ENCODE results near the gene GNAS-AS1. TPM values are rescaled to one million over a fixed set of nuclear protein-coding genes. Genes with fewer than 3 reads are reported as not detected.

Gene GNAS-AS1
- not detected in 2 replicates for total RNA-seq
- polyA plus RNA-seq (2012) = not detected

DNA sequence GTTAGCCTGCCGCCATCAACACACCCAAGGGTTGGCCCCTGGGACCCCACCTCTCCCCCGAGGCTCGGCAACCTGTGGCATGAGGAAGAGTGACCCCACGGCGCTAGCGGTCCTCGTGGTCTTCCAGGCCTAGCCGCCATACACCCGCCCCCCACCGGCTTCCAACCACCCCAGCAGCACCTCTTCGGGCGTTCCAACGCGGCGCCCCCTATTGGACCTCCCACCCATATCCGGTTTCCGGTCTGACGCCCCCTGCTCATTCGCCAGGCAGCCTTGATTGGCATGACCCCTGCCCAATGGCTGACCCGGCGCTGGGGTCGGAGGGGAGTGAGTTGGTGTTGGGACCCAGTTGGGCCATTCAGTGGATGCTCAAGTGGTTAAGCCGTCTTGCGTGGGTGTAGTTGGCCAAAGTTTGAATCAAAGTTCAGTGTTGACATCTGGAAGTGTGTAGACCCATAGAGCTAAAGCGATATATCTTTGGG is at the start of gene GNAS-AS1:
TSS of gene GNAS-AS1 (minus strand) at position 210 of the 482 bp plus-strand sequence.
- no peak for DNase-seq (ENCODE audit: low read depth)

DNA sequence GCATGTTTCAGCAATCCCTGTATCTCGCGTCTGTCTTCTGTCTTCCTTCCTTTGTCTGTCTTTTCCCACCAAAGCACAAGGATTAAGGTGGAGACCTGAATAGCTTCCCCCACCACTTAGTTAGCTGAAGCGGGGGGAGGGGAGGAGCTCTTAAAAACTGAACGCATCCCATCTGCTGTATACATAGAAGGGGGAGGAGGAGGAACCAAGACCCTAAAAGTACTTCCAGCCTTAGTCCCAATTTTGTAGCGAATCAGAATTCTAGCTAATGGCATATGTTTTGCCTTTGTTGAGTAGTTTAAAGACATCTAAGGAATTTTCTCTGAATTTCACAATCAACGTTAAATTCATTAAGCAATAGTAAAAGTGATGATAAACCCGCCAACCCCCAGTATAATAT is 49.7 kb upstream of the GNAS-AS1 start:
- no peak for DNase-seq (ENCODE audit: low read depth)

DNA sequence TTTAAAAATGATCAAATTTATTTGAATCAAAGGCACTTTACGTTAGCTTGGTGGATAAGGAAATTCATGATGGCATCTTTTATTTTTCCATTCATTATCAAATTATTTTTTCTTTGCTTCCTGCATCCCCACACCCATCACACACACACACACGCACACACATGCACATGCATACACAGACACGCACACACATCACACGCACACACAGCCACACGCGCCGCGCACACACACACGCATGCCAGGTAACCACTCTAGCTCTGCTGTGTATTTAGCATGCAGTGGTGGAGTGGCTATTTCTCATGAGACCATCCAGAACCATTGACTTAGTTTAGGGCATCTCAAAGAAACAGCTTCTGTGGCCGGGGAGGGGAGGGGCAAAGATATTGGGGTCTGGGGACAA is 48.8 kb upstream of the GNAS-AS1 start:
- no peak for DNase-seq (ENCODE audit: low read depth)

DNA sequence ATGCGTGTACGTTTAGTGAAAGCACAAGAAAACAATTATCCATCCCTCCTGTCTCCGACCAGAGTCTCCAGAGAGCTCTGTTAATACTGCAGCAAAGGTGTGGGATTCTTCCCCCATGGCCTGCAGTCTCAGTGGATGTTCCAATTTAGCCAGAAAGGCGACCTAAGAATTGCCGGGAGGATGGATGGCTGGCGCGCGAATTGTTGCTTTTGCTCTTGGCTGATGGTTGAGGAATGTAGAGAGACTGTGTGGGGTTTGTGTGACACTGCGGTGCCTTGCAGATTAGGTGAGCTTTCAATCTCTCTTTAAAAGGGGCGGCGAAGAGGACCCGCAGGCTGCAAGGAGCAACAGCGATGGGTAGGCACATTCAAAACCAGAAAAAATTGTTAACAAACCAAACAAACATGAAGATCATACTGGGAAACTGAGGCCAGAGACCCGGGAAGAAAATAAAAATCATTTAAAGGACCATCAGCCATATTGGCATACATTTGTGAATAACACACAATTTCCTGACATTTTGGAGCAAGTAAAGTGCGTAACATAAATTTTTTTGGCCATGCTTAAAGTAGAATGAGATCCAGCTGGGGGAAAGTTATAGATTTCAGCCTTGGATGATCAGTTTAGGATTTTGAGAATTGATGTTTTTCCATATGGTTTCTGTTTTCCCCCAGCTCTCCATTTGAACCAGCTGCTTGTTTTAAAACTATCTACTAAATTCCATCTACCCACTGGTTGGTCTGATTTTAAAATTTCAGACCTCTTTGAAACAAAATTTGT is 48.1 kb upstream of the GNAS-AS1 start:
- no peak for DNase-seq (ENCODE audit: low read depth)

DNA sequence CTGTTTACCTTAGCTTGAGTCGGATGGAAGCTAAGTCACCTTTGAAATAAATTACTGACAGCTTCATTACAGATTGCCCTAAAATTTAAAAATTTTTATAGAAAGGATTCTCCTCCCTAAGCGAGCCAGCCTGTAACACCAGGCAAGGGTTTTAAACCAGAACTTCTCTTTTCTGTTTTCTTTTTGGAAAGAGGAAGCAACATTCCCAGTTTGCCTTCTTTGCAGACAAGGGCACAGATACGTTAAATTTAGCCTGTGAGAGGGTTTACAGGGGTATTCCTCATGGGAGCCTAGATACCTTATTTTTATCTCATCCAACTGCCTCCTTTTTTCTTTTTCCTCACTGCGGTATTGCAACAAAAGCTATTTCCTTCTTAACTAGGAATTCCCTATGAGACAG is 46.8 kb upstream of the GNAS-AS1 start:
- no peak for DNase-seq (ENCODE audit: low read depth)

DNA sequence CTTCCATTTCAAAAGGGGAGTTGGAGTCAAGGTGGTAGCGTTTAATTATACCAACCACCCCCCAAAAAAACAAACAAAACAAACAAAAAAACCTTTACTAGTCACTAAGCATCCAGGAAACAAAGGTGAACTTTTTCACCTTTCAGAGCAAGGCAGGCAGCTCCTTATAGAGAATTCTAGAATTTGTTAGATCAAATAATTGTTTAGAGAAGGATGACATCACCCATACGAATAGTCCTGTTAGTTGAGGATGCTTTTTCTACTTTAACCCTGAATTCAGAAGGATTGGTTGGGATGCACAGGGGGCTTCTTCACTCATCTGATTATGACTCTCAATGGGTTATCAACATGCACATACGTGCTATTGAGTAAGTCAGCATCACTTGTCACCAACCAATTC is 46.1 kb upstream of the GNAS-AS1 start:
- no peak for DNase-seq (ENCODE audit: low read depth)

DNA sequence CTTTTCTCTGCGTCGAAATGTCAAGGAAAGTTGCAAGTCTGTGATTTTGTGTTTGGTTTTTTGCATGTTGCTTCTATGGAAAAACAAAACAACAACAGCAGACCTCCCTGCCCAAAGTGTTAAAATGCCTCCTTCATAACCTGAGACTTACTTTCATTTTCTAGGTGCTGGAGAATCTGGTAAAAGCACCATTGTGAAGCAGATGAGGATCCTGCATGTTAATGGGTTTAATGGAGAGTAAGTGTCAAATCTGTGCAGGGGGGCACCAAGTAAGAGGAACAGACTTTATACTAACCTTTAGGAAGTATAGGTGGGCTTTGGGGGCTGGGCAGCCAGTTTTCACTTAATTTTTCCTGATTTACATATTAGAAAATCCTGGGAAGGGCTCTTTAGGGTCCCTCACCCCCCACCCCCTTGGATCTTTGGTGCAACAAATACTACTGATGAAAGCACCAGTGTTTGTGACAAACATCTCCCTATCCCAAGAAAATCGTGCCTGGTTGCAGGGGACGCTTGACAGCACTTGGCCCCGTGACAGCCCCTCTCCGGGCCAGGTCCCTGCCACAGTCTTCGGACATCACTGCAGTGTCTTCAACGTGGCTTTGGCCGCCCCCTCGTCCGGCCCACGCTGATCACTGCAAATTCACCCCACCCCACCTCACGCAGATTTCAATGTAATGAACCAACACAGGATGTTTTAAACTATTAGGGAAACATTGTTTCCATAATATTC is 44.9 kb upstream of the GNAS-AS1 start:
- DNase-seq (ENCODE audit: low read depth) = no peak

DNA sequence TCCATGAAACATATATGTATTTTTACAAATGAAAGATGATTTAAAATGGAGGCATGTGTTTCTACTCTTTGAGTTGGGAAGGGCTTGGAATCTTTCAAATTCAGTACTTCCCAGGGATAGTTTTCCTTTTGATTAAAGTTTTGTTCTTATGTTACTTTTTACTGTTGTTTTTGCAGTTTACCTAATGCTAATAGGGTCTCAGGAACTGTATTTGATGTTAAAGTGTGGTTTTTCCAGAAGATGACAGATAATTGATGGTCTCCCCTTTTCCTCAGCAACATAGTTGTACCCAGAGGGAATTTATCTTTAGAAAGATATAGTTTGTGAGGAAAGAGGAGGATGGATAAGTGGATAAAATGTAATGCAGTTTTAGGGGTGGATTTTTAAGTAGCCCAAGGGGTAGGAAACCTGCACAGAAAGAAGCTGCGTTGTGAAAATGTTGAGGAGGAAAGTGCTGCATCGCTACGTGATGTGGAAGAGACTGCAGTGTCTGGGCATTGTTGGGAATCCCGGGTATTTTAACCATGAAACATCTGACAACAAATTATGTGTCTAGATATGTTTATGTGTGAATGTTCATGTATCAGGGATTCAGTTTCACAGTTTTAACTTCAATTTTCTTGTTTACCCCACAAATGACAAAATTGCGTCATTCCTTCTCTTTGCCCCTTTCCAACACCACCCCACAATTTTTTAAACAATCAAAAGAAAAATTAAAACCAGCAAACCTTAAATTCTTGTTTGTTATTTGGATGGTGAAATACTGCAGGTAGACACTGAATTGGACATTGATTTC is 44.1 kb upstream of the GNAS-AS1 start:
- DNase-seq (ENCODE audit: low read depth) = no peak

DNA sequence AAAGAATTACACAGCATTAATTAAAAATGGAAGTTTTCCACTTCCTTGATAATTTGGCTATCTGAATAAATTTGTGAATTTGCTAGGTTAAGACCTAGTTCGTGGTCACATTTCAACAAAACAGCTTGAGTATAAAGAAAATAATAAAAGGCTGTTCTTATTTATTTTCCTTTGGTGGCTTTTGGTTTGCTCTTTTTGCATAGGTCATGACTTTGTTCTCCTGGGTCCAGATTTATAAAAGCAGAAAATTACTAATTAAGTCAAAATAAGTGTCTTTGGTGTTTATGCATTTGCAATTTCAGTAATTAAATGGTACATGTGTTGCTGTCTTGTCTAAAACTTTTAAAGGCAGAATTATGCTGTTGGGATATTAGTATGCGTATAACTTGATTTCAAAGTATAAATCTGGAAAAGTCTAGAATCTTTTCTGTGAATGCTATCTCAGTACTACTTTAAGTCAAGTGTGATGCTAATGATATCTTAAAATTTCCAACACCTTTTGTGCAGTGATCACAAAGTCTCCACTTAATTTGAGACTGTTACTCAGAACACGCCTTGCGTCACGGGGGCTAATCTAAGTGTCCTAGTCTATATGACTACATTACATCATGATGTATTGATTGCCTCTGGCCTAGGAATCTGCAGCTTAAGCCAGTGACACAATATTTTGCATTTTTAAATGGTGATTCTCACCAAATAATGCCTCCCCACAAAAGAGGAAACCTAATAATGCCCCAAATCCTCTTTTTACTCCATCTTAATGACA is 42.8 kb upstream of the GNAS-AS1 start:
- no peak for DNase-seq (ENCODE audit: low read depth)

DNA sequence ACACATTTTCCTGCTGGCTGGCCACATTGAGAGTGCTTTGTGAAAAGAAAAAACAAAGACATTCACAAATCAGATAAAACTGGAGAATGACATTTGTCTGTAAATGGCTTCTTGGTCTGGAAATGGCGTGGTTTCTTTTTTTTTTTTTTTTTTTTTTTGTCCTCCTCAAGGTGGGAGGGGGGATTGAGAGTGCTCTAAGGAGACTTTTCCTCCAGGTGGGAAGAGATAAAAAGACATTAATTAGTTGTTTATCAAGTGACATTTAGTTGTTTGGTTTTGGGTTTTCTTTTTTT is 42.2 kb upstream of the GNAS-AS1 start:
- no peak for DNase-seq (ENCODE audit: low read depth)

DNA sequence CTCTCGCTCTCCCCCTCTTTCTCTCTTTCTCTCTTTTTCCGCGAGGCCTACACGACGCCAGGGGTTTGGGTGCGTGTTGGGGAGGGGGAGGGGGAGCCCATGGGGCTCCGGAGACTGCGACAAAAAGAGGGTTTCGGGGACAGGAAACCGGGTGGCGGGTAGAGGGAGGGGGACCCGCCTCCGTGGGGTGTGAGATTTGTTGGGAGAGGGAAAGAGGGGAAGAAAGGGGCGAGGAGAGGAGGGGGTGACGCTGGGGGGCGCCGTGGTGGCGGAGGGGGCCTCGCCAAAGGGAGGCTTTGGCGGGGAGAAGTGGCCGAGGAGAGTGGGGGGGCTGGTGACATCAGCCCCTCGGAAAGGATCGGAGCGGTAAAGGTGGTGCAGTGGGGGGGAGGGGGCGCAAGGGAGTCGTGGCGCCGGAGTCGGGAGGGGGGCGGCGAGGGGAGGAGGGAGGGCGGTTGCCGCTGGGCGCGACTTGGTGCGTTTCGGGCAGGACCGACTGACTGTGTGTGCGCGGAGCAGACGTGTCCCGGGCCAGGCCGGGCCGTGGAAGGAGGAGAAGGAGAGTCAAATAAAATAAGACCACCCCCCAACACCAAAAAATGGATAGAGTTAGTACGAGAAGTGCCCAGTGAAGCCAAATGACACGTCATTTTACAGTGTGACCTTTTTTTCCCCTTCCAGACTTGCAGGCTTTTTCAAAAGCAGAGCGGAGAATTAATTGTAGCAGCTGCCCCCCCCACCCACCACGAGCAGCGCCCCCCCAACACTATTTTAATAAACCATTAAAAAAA is 41.6 kb upstream of the GNAS-AS1 start:
- DNase-seq (ENCODE audit: low read depth) = peak; percentile 68

DNA sequence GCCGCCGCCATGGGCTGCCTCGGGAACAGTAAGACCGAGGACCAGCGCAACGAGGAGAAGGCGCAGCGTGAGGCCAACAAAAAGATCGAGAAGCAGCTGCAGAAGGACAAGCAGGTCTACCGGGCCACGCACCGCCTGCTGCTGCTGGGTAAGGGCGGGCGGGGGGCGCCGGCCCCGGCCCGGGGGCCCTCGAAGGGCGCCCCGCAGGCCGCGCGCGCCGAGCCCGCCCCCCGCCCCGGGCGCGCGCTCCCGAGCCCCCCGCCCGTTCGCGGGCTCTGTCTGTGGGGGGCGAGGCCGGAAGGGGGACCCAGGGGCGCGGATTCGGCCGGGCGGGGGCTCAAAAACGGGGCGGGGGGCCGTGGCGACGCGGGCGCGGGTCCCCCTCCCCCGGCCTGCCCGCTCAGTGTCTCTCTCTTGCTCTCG is 41.0 kb upstream of the GNAS-AS1 start:
- peak; percentile 50 for DNase-seq (ENCODE audit: low read depth)

DNA sequence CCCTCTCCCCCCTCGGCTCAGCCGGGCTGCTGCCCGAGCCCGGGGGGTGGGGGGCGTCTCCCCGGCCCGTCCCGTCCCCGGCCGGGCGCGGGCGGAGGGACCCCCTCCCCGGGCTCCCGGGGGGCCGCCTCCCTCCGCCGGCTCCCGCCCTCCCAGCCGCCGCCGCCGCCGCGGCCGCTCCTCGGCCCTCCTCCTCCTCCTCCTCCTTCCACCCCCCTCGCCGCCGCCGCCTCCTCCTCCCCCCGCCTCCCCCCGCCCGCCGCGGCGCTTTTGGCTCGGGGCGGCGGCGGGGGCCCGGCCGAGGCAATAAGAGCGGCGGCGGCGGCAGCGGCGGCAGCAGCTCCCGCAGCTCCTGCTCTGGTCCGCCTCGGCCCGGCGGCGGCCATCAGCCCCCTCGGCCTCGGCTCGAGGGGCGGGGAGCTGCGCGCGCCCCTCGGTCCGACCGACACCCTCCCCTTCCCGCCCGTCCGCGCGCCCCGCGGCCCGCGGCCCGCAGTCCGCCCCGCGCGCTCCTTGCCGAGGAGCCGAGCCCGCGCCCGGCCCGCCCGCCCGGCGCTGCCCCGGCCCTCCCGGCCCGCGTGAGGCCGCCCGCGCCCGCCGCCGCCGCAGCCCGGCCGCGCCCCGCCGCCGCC is 40.5 kb upstream of the GNAS-AS1 start:
- DNase-seq (ENCODE audit: low read depth) = peak; percentile 80

DNA sequence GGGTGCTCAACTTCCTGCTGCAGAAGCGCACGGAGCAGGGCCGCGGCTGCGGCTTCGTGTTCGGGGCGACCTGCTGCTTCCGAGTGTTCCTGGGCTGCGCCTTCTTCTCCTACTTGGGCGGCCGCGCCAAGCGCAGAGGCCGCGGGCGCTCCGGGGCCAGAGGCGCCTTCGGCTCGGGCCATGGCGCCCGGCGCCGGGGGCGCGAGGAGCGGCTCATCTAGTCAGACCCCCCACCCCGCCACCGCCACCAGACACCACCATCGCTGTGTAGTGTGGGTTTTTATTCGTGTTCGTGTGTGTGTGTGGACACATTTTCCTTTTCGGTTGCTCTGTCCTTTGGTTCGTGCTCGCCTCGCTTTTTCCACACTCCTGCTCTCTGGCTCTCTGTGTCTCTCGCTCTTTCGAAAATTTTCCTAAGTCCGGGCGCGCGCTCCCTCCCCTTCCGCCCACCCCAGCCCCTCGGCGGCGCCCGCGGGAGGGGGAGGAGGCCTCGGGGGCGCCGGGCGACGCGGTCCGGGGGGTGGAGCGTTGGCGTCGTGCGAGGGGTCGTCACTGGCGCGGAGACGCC is 39.9 kb upstream of the GNAS-AS1 start:
- DNase-seq (ENCODE audit: low read depth) = peak; percentile 80

DNA sequence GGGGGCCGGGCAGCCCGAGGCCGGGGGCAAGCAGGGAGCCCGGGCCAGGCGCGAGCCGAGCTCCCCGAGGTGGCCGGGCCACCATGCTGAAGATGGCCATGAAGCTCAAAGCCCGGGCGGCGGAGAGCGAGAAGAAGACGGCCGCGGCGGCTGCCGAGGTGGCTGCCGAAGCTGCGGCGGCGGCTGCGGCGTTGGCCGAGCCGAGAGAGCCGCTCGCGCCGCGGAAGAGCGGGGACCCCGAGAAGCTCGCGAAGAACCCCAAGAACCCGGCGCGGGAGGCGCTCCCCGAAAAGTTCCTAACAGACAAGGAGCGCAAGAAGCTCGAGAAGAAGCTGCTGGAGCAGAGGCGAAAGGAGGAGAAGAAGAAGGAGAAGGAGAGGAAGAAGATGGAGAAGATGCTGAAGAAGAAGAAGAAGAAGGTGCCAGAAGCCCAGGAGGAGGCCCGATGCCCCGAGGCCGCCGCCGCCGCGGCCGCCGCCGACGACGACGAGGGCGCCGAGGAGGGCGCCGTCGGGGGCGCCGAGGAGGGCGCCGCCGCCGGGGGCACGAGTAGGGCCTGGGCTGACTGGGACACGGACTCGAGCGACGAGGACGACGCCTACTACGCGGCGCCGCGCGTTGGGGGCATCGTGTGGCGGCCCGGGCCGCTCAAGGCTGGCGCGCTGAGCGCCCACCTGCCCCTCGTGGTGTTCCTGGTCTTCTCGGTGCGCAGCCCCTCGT is 39.3 kb upstream of the GNAS-AS1 start:
- no peak for DNase-seq (ENCODE audit: low read depth)

DNA sequence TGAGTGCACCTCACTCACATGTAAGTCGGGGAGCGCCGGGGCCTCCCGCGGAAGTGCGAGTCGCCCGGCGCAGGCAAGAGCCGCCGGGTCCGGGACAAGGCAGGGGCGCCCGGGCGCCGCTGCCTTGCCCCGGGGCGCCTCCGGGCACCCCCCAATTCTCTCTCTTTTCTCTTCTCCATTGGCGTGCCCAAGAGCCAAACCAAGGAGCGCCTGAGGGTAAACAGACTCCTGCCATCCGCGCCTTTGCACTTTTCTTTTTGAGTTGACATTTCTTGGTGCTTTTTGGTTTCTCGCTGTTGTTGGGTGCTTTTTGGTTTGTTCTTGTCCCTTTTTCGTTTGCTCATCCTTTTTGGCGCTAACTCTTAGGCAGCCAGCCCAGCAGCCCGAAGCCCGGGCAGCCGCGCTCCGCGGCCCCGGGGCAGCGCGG is 38.6 kb upstream of the GNAS-AS1 start:
- no peak for DNase-seq (ENCODE audit: low read depth)

DNA sequence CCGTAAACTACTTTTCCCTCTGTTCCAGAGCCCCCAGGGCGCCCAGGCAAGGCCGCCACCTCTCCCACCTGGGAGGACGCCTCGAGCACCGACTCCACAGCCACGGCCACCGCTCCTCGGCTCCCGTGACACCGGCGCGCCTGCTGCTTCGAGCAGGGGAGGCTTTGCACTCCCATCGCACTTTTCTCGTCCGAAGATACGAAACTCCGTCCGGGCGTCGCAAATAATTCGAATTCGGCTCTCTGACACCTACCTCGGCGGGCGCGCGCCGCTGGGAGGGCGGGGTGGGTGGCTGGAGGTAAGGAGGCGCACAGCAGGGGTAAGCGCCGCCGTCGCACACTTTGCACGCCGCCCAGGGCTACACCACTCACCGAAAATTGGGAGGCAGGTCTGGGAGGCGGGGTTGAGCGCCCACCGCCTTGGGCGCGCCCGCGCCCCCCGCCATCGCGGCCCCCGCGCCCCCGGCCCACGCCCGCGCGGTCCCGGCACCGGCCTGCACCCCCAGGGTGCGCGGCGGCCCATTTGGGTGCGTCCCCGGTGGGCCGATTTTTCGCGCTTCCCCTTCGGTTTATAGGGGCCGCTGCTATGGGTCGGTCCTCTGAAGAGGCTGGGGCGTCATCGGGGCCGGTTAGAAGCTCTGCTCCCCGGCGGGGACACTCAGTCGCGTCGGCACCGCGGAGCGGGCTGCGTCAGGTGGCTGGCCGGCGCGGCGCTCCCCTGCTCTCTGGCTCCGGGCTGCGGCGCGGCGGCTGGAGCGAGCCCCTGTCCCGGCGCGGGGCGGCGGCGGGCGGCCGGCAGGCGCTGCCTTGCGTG is 38.0 kb upstream of the GNAS-AS1 start:
- DNase-seq (ENCODE audit: low read depth) = peak; percentile 77

DNA sequence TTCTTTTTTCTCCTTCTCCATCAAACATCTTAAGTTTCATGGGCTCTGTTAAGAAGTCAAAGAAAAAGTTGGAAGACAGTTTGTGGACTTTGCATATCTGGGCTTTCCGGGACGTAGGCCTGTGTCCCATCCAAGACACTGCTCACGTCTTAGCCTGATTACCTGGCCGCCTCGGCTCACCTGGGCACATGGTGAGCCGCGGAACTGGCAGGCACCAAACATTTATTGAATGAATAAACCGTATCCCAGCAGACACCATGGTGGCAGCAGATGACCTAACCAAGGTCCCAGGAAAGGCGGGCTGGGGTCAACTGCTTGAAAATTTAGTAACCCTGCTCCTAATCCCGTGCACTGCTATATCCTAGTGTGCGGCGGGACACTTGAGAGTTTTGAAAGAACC is 37.4 kb upstream of the GNAS-AS1 start:
- DNase-seq (ENCODE audit: low read depth) = no peak

Data from myocyte (in vitro differentiated cells).